Activated naive CD4-positive, alpha-beta T cell (primary cell): ENCODE measurements around the gene MRM2.
"Not testable (repeated sequence)": the region's sequence is repeated elsewhere in the genome, so short reads cannot be mapped to it uniquely, and the experiment has no call there.

Experiments used
- DNase-seq, 4 experiments: peaks; one replicate each; lab custom pipeline; 2025; lab: John Stamatoyannopoulos, UW

MRM2 gene

DNA sequence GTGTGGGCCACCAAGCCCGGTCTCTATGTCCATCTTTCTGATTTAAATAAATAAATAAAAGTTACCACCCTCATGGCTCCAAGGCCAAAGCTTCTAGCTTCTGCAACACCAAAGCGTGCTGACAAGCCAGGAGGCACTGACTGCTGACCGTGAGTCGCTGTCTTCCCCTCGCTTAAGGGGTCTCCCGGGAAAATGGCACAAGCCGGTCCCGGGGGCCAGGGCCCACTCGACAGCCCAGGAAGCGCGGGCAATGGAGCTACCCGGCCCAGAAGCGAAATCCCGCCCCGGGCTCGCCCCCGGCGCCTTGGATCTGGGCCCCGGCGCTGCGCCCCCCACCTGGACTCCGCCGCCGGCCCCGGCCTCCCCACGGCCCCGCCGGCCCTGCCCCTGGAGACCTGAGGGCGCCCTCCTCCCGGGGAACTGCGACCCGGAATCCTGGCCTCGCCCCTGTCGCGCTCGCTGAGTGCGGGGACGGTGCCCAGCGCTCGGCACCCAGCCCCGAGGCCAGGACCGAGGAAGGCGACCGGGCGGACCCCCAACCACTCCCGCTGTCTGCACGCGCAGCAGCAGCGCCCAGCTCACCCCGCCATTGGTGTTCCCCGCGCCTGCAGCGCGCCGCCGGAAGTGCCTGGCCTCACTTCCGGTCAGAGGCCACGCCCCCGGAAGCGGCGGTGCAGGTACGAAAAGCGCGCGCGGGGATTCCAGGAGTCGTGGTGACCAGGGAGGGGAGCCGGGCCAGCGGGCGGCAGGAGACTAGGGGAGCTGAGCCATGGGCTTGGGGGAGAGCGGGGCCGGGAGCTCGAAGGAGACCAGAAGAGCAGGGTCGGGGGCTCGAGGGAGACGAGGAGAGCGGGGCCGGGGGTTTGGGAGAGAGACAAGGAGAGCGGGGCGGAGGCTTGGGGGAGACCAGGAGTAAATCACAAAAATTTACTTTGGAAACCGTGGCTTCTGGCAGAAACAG lies at the start of gene MRM2, which contains the start of gene NUDT1:
TSS of gene MRM2 (minus strand) at position 626 of the 961 bp plus-strand sequence. CDS start at position 590, 36 bp downstream.
TSS of gene NUDT1 (plus strand) at position 647 of the 961 bp plus-strand sequence. CDS start 2,349 bp downstream, outside the sequence.
- peak; percentile 18 to 54 (median 24) for DNase-seq

DNA sequence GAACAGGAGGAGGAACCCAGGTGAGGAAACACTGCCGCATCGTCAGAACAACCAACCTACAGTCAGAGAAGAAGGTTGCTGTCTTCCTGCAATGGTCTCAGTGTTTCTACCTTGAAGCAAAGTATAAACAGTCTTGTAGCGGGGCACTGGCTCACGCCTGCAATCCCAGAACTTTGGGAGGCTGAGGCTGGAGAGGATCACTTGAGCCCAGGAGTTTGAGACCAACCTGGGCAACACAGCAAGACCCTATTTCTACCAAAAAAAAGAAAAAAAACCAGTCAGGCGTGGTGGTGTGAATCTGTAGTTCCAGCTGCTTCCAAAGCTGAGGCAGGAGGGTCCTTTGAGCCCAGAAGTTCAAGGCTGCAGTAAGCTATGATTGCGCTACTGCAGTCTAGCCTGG lies 48.9 kb upstream of the MRM2 start:
- DNase-seq: no peak

DNA sequence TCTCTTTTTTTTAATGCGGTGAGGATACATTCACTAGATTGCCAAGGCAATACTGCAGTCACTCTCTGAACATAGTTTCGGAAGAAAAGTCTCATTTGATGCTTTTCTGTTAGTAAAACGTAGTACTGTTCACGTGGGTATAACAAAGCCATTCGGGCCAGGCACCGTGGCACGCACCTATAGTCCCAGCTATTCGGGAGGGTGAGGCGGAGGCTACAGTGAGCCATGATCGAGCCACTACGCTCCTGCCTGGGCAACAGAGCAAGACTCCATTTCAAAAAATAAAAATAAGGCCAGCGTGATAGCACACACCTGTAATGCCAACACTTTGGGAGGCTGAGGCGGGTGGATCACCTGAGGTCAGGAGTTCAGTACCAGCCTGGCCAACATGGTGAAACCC lies 47.6 kb upstream of the MRM2 start:
- DNase-seq: no peak

- no peak for DNase-seq
Observed at GRCh38 chr7:2289111-2289586, 47.1 kb upstream of the MRM2 start.

- DNase-seq: no peak
Observed at GRCh38 chr7:2288503-2288902, 46.5 kb upstream of the MRM2 start.

GRCh38 chr7:2287745-2288144 lies 45.7 kb upstream of the MRM2 start:
- no peak for DNase-seq

- no peak for DNase-seq
Observed at GRCh38 chr7:2283074-2283473, 41.1 kb upstream of the MRM2 start.

- no peak for DNase-seq
Observed at GRCh38 chr7:2282185-2282751, 40.3 kb upstream of the MRM2 start.

DNA sequence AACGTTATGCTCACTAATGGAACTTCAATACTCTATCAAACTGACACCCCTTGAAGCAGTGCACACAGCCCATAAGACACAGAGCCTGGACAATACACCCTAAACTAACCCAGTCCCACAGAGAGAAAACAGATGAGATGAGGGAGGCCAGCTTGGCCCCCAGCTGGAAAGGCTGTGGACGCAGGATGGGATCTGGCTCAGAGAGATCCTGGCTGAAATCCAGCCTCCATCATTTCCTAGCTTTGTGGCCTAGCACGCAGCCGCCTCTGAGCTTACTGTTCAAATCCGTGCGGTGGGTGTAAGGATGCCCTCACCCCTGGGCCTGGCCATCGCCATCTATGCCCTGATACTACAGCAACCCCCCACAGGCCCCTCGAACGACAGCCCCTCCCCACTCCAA lies 39.5 kb upstream of the MRM2 start:
- DNase-seq: no peak

DNA sequence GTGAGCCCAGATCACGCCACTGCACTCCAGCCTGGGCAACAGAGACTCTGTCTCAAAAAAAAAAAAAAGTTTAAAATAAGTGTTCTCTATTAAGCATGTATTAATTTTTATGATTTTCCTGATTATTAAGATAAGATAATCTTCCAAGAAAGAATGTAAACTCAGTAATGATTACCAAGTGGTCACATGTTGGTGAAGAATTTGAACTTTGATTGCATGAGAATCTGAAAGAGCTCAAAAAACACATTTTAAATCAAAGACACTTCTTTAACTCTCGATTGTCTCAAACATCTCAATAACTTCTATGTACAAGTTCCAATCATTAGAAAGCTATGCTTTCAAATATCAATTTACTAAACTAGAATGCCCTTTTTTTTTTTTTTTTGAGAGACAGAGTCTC lies 38.4 kb upstream of the MRM2 start:
- DNase-seq: no peak

- no peak for DNase-seq
Observed at GRCh38 chr7:2279896-2280295, 37.9 kb upstream of the MRM2 start.

DNA sequence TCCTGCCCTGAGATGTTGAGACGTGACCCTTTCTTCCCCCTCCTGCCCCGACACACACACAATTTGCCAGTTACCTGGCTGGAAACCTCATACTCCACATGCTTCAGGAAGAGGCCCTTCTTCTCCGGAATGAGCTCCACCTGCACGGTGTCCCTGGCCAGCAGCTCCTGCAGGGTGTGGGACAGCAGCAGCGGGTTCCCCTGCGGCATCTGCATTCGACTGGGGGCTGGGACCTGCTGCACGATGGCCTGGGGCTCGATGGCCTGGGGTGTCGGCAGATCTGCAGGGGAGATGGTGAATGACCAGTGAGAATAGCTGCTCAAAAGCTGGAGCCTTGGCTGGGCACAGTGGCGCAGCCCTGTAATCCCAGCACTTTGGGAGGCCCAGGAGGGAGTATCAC lies 36.0 kb upstream of the MRM2 start:
- no peak for DNase-seq

DNA sequence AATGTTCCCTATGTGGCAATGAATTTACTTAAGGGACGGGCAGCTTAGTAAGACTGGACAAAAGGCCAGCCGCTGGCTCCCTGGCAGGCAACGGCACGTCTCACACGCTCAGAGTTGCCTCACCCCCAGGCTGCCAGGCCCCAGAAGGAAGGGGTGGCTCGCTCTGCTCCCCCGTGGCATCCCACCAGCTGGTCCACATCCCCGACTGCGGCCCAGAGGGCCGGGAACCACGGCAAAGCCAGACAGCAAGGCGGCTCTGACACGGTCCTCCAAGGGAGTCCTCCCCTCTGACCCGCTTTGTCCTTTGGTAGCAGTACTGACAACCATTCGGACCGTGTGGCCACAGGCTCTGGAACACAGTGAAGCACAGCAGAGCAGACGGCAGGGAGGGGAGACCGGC lies 34.1 kb upstream of the MRM2 start:
- no peak for DNase-seq

DNA sequence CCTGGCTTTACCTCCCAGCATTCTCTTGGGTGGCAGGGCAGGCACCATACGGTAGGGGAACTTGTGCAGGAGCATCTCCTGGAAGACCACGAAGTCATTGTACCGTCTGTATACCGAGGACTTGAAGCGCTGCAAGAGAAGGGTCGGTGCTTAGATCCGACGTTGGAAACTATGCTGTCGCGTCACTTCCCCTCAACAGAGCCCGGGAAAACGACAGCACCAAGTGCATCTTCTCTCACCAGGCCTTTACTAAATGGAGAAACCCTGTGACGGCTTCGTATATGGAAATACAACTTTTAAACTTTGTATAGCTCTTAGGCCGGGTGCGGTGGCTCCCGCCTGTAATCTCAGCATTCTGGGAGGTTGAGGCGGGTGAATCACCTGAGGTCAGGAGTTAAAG lies 33.1 kb upstream of the MRM2 start:
- DNase-seq: no peak

- no peak for DNase-seq
Observed at GRCh38 chr7:2274666-2275065, 32.7 kb upstream of the MRM2 start.

GRCh38 chr7:2273866-2274265 lies 31.9 kb upstream of the MRM2 start:
- no peak for DNase-seq

GRCh38 chr7:2272031-2272430 lies 30.0 kb upstream of the MRM2 start:
- no peak for DNase-seq

- DNase-seq: no peak
Observed at GRCh38 chr7:2271273-2272026, 29.4 kb upstream of the MRM2 start.

- no peak for DNase-seq
Observed at GRCh38 chr7:2270495-2270894, 28.5 kb upstream of the MRM2 start.

GRCh38 chr7:2269991-2270460 lies 28.0 kb upstream of the MRM2 start:
- DNase-seq: no peak

DNA sequence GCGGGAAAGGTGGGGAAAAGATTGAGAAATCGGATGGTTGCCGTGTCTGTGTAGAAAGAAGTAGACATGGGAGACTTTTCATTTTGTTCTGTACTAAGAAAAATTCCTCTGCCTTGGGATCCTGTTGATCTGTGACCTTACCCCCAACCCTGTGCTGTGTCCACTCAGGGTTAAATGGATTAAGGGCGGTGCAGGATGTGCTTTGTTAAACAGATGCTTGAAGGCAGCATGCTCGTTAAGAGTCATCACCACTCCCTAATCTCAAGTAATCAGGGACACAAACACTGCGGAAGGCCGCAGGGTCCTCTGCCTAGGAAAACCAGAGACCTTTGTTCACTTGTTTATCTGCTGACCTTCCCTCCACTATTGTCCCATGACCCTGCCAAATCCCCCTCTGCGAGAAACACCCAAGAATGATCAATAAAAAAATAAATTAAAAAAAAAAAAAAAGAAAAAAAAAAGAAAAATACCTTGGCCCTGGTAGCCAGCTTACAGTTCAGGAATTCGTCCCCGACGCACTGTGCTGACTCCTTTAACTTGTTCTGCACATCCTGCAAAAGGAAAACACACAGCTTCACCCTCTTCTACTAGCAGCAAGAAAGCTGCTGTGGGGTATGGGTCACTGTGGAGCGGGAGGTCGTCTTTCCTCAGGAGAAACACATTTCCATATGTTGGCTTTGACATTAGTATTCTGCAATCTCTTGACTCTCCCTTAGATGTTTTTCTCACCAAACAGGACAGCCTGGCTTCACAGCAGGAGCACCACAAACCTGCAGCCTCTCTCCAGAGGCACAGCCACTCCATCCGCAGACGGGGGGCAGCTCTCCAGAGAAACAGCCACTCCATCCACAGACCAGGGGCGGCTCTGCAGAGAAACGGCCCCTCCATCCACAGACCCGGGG lies 27.3 kb upstream of the MRM2 start:
- not testable (repeated sequence) for DNase-seq
